NCI-H524 treated with DMSO at 0.1 percent for 48 hours (cell line): Measurements from ENCODE around the gene HNRNPM.
A peak's percentile ranks its signal among the peaks of the same experiment; 100 is the strongest.
"Not testable (repeated sequence)": the region's sequence is repeated elsewhere in the genome, so short reads cannot be mapped to it uniquely, and the experiment has no call there.

ENCODE experiments used
- DNase-seq: peaks from one replicate; lab custom pipeline; 2025; lab: John Stamatoyannopoulos, UW

The HNRNPM gene, protein sequence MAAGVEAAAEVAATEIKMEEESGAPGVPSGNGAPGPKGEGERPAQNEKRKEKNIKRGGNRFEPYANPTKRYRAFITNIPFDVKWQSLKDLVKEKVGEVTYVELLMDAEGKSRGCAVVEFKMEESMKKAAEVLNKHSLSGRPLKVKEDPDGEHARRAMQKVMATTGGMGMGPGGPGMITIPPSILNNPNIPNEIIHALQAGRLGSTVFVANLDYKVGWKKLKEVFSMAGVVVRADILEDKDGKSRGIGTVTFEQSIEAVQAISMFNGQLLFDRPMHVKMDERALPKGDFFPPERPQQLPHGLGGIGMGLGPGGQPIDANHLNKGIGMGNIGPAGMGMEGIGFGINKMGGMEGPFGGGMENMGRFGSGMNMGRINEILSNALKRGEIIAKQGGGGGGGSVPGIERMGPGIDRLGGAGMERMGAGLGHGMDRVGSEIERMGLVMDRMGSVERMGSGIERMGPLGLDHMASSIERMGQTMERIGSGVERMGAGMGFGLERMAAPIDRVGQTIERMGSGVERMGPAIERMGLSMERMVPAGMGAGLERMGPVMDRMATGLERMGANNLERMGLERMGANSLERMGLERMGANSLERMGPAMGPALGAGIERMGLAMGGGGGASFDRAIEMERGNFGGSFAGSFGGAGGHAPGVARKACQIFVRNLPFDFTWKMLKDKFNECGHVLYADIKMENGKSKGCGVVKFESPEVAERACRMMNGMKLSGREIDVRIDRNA

DNA sequence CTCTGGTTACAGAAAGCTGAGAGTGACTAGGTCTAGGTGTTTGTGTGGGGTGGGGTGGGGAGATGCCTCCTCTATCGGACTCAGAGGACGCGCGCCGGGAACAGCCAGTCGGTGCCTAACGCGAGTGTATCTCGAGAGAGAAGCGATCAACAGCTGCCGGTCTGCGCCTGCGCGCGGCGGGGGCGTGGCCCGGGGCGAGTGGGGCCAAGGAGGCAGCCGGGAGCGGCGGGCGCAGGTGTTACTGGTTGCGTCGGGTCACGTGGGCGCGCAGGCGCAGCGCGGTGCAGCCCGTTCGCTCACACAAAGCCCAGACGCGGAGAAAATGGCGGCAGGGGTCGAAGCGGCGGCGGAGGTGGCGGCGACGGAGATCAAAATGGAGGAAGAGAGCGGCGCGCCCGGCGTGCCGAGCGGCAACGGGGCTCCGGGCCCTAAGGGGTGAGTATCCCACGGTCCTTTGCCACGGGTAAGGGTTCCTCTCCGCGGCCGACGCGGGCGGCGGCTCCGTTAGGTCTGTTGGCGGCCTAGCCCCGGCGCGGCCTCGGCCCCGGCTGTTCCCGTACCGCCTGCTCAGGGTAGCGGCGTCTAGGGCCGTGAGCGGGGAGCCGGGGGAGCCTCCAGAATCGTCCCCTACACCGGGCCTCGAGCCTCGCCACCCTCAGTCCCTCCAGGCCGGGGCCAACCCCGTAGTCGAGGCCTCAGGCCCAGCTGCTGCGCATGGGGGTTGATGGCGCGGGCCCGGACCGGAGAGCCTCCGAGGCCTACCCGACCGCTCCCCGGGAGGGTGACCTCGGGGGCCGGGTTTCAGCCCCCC, at the start of gene HNRNPM:
TSS of gene HNRNPM (plus strand) at position 299 of the 811 bp plus-strand sequence. CDS start at position 323, 24 bp downstream.
- peak; percentile 77 for DNase-seq

DNA sequence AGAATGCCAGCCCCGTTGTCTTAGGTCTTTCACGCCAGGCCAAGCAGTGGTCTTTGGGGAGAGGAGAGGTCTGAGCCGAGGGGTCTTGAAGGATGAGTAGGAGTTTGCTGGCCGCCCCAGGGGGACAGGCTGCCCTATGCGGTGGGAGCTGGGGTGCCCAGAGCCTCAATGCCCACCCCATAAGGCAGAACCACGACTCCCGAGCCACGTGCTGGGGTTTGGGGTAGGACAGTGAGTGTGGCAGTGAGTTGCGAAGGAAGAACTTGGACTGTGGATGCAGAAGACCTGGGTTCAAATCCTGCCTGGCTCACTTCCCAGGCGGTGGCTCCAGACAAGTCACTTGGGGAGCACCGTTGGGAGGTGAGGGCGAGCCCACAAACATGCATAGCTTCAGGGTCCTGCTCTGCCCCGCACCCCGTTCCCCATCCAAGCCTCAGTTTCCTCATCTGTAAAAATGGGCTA, 49.1 kb upstream of the HNRNPM start:
- DNase-seq: no peak

DNA sequence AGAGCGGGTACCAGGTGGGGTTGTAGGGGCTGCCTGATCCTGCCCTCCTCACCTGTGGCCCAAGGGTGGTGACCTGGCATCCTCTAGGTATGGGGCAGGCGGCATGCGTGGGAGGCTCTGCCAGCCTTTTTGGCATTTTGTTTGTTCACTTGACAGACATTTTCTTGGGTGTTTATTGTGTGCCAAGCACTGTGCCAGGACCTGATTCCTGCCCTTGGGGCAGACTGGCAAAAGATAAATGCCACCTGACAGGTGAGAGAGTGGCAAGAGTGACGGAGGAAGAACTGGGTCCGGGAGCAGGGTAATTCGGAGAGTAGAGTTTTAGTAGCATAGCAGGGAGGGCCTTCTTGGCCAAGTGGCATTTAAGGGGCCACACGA, 48.6 kb upstream of the HNRNPM start:
- no peak for DNase-seq

DNA sequence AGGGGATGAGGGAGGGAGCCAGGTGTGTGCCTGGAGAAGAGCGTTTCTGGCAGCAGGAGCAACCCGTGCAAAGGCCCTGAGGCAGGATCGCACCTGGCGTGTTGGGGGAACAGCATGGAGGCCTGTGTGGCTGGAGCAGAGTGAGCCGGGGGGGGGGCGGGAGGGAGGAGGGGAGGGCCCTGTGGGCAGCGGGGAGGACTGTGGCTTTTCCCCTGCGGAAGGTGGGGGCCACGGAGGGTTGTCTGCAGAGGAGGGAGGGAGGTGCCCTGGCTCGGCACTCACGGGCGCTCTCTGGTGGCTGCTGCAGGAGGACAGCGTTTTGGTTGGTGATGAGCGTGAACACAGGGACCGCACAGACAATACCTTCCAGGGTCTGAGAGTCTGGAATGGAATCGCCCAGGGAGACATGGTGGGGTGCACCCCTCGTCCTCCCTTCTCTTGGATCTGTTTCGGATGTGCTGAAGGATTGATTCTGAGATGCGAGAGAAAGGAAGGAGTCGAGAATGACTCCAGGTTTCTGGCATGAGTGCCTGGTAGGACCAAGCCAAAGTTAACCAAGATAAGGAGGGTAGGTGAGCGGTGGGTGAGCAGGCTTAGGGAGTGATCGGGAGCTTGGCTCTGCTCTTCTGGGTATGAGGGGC, 48.1 kb upstream of the HNRNPM start:
- DNase-seq: no peak

DNA sequence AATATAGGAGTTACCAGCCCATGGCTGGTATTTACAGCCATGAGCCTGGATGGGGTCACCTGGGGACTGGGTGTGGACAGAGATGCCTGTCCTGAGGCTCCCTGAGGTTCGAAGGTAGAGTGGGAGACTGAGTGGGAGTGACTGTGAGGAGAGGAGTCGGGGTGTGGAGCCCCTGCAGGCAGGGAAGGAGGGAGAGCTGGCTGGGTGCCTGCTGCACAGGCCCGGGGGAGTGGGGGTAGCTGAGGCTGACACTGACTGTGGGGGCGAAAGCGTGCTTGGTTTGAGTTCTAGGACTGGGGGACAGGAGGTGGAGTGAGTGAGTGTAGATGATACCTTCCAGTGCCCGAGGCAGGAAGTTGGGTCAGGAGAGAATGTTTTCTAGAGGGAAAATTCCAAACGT, 47.5 kb upstream of the HNRNPM start:
- no peak for DNase-seq

DNA sequence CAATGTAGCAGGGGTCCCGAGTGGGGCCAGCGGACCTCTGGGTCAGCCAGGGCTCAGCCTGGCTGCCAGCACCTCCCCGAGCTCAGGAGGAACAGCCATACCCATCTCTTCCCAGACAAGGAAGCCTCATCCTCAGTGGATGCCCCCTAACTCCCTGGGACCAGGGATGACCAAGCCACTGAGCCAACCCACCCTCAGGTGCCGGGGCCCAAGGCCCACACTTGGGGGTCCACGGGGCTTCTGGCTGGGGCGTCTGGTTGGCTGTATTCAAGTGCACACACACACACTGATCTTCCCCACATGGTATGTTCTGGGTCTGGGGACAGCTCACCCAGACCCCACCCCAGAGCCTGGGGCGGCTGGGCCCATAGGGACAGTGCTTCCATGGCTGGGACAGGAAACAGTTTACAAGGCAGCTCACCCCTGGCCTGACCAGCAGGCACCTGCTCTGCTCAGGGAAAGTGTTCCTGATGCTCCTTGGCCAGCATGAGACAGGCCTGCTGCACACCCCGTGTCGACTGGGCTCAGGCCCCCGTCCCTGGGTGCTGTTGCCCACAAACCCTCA, 46.9 kb upstream of the HNRNPM start:
- no peak for DNase-seq

DNA sequence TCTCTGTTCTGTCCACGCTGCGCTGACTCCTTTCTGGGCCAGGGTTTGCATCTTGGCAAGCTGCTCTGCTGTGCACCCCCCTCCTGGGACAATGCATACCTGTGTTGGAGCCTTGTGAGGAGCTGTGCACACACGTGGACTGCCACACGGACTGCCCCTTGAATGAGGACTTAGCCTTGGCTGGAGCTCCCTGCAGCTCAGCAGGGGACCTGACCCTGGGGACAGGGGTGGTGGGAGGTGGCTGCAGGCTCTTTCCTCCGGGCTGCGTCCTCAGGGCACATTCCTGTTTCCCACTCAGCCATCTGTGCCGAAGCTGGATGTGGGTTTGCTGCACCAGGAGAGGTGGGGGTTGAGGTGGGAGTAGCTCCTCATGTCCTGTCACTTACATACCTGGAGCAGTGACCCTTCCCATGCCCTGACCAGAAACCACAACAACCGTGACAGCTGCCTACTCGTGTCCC, 46.4 kb upstream of the HNRNPM start:
- DNase-seq: no peak

DNA sequence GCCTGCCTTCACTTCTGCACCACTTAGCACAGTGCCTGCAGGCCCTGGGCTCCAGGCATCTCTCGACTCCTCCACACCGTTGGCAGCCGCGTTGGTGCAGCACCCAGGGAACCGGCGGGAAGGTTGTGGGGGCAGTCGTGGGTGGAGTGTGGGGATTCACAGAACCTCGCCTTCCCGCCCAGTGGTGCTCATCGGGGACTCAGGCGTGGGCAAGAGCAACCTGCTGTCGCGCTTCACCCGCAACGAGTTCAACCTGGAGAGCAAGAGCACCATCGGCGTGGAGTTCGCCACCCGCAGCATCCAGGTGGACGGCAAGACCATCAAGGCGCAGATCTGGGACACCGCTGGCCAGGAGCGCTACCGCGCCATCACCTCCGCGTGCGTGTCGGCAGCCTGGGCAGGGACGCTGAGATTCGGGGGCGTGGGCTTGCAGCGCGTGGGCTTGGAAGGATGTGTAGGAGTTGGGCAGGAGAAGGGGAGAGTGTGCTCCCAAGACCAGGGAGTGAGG, 45.0 kb upstream of the HNRNPM start:
- DNase-seq: no peak

DNA sequence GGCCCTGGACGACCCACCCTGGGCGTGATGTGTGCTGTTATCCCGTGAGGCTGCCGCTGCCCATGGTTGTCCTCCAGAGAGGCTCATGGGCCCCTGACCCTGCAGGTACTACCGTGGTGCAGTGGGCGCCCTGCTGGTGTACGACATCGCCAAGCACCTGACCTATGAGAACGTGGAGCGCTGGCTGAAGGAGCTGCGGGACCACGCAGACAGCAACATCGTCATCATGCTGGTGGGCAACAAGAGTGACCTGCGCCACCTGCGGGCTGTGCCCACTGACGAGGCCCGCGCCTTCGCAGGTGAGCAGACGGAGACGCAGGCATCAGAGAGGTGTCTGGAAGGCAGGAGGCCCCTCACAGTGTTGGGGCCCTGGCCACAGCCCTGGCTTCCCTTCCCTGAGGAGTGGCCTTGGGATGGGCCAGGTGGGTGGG, 42.8 kb upstream of the HNRNPM start:
- no peak for DNase-seq

DNA sequence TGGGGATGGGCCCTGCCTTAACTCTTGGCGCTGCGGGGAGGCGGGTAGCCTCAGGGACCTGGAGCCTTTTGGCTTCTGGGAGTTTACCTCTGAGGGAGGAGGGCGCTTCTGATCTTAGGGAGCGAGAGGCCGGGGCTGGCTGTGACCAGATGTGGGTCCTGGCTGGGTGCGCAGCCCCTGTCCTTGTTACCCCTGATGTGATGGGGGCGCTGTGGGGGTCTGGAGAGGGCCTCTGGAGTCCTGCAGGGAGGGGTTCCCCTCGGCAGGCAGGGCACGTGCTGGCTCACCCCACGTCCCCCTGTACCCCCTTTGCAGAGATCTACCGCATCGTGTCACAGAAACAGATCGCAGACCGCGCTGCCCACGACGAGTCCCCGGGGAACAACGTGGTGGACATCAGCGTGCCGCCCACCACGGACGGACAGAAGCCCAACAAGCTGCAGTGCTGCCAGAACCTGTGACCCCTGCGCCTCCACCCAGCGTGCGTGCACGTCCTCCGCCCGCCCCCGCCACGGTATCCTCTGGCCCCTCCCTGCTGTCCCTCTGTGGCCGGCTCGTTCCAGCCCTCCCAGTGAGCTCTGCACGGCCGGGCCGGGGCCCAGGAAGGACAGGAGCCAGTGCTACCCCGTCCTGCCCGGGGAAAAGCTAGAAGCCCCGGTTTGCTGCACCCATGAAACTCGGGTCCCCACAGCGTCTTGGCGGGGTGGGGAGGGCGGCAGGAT, 41.5 kb upstream of the HNRNPM start:
- no peak for DNase-seq

DNA sequence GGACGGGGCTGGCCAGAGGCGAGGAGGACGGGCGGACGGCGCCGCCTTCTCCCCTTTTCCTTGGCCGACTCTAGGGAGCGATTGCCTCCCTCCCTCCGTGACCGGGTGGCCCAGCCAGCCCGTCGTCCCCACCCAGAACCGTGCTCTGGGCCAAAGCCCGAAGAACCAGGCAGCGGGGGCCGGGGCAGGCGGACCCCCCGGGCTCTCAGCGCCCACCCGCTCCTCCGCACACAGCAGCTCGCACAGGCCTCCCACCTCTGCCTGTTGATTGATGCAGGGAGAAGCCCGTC, 41.0 kb upstream of the HNRNPM start:
- no peak for DNase-seq

DNA sequence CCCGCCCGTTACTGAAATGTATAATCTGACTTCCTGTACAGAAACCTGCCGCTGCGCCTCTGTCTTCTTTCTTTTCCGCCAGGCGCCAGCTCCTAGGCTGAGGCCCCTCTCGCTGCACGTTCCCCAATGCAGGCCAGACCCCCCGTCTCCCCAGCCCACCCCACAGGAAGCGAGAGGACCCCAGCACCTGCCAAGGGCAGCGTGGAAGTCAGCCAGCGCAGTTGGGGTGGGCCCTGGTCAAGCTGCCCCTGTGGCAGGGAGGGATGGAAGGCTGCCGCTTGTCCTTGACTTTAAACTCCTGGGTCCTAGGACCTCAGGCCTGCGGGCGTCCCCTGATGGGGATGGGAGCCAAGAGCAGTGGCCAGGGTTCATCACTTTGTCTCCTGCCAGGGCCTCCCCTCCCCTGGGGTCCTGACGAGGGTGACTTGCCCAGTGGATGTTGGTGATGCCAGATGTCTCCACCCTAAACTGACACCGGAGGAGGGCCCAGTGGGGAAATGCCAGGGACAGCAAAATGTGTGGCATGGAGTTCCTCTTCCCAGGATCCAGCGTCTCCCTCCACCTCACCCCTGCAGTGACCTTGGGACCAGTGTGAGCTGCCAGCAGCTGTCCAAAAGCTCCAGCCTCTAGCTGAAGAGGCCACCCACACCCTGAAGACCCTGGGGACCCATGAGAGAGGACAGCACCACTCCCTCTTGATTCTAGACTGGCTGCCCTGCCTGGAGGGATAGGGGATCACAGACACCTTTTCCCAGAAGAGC, 40.2 kb upstream of the HNRNPM start:
- DNase-seq: no peak

DNA sequence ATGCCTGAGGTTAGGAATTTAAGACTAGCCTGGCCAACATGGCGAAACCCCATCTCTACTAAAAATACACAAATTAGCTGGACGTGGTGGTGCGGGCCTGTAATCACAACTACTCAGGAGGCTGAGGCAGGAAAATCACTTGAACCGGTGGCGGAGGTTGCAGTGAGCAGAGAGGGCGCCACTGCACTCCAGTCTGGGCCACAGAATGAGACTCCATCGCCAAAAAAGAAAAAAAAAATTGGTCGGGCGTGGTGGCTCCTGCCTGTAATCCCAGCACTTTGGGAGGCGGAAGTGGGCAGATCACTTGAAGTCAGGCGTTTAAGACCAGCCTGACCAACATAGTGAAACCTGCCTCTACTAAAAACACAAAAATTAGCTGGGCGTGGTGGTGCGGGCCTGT, 34.1 kb upstream of the HNRNPM start:
- DNase-seq: not testable (repeated sequence)

DNA sequence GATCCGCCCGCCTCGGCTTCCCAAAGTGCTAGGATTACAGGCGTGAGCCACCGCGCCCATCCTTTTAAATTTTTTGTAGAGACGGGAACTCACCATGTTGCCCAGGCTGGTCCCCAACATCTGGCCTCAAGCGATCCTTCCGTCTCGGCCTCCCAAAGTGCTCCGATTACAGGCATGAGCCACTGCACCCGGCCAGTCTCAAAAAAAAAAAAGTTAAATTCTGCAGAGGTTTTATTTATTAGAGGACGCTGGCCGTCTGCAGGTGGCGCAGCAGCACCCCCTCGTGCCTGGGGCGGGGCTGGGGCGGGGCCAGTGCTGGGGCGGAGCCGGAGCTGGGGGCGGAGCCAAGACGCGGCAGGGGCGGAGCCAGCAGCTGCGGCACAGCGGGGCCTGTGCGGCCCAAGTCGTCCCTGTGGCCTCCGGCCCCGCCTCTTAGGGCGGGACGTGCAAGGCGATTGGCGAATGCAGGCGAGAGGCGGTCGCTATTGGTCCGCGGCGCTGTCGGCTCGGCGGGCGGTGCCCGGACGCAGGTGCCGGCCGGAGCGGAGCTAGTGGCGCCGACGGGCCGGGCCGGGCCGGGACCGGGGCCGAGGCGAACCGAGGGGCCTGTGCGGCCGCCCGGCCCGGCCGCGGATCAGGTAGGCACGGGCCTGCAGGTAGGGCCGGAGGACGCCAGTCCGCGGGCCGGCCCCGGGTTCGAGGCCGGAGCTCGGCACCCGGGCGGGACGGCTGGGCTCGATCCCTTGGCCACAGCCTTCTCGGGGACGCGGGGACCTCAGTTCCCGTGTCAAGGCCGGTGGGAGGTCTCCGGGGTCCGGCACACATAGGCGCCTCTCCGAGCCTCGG, 31.8 kb upstream of the HNRNPM start, which contains the start of gene MARCHF2:
TSS of gene MARCHF2 (plus strand) at position 523 of the 846 bp plus-strand sequence. CDS start 8,536 bp downstream, outside the sequence.
- peak; percentile 22 for DNase-seq

DNA sequence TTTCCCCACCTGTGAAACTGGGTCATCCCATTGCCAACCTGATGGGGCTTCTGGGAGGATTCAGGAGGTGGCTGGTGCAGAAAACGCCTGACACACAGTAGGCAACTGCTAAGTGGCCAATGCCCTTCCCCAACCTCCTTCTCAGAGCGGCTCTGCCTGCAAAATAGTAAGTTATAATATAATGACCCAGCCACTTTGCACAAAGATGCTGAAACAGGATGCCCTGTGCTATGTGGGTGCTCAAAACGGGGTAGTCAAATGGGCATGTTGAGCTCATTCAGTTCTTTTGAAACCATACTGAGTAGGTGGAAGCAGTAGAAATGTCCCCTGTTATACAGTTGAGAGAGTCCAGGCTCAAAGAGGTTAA, 31.2 kb upstream of the HNRNPM start:
- DNase-seq: no peak

DNA sequence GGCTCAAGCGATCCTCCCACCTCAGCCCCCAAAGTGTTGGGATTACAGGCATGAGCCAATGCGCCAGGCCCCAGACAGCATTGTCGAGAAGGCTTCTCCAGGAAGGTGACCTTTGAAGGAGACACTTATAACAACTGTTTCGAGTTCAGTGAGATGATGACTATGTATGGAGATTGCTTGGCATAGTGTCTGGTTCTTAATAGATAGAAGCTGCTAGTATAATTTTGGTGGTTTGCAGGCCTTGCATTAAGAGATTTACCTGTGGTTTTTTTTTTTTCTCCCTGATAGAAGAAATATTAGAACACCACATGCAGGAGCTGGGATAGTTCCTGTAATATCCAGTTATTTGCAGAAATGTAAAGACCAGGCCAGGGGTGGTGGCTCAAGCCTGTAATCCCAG, 28.0 kb upstream of the HNRNPM start:
- DNase-seq: no peak

DNA sequence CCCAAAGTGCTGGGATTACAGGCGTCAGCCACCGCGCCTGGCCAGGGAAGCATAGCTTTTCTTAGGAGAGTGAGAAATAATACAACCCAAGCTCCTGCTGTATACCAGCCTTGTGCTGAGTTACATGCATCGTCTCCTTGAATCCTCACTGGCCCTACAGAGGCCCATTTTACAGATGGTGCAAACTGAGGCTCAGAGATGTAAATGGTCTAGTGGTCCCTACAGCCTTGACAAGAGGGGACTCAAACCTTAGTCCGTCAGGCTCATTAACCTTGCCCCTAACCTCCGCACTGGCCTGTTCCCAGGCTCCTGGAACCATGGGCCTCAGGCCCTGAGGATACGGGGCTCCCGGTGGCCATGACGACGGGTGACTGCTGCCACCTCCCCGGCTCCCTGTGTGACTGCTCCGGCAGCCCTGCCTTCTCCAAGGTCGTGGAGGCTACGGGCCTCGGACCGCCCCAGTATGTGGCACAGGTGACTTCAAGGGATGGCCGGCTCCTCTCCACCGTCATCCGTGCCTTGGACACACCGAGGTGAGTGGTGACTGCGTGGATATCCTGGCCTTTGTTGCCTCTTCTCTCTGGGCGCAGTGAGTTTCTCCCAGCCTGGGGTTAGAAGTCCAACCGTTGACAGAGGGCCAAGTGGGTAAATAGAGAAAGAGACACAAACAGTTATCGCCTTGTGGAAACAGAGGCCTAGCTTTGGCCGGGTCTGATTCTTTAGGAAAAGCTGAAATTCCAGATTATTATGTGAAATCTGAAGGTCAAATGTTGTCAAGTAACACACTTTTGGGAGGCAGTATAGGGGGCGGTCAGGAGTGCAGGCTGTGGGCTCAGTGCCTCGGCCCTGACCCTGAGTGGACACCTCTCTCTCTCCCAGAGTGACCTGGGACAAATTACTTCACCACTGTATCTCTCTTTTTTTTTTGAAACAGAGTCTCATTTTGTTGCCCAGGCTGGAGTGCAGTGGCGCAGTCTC, 23.0 kb upstream of the HNRNPM start:
- no peak for DNase-seq

DNA sequence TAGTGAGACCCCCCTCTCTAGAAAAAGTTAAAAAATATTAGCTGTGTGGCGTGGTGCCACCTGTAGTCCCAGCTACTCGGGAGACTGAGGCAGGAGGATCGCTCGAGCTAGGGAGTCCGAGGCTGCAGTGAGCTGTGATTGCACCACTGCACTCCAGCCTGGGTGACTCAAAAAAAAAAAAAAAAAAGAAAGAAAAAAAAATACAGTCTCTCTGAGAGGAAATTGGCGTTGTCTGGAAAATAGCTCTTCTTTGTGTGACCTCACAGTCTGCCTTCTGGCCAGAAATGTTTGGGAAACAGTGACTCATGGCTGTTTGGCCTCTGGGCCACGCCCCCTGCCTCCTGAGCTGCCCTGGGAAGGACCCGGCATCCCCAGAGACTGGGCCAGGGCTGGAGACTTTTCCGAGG, 21.0 kb upstream of the HNRNPM start:
- no peak for DNase-seq
